Ovary (tissue), 3 donors: Measurements from ENCODE around the gene MDP1.

Source experiments
- CTCF ChIP-seq, 3 donors: fragments of 450-650 bp in 2 of 3; fragments of 200-600 bp in 1 of 3; IDR thresholded peaks; one replicate each; pipeline versions ENCODE4 v1.5.1 to v1.8.0; 2016 to 2022; ENCODE audit warnings: antibody characterized with exemption in 3 of 3, mild to moderate bottlenecking in 1 of 3
- POLR2A ChIP-seq: fragments of 450-650 bp; IDR thresholded peaks from one replicate; pipeline ENCODE4 v1.6.1; 2017; ENCODE audit warnings: antibody characterized with exemption, mild to moderate bottlenecking, moderate library complexity
- donor health status: DM: no; HTN: no; CAD: no.

- TF ChIP-seq CTCF (IDR thresholded peaks at IDR 0.05), result no peak
- TF ChIP-seq POLR2A, result no peak
These were observed 33.6 kb downstream of the MDP1 start for GRCh38 chr14:24182110-24182882.
